HepG2 (cell line): ENCODE measurements around the gene FZD7. TPM values are rescaled to one million over a fixed set of nuclear protein-coding genes. Genes with fewer than 3 reads are reported as not detected.

Source experiments
- ATAC-seq: fragments of 200-7000 bp; cut with Tn5 transposase; 3 replicates; pipeline ENCODE4 v1.9.1; 2020; ENCODE audit warnings: mild to moderate bottlenecking, moderate library complexity
- BruUV-seq: library from RNA; stranded (reverse); fragments of 400-500 nt; replicated peaks from 2 replicates; lab custom pipeline; 2021; lab: Mats Ljungman, UMichigan
- CTCF ChIA-PET: fragments of 300-600 bp; formaldehyde crosslinking; extraction: SDS; loops from one replicate; lab custom pipeline; 2021; ENCODE audit warnings: low total read pairs, inconsistent platforms, low intra/inter-chr PET ratio; lab: Yijun Ruan, JAX
- POLR2A ChIA-PET: fragments of 350-600 bp; sonication (Branson Sonifier 250); formaldehyde crosslinking; loops from one replicate; lab custom pipeline; 2020; ENCODE audit warnings: antibody characterized with exemption, inconsistent platforms; lab: Yijun Ruan, JAX
- DNase-seq: peaks from one replicate; pipeline ENCODE4 v3.0.0-alpha.2; 2015; ENCODE audit warnings: low spot score
- FAIRE-seq: peaks from 3 replicates; lab custom pipeline; 2011; peaks lifted over from hg19 to GRCh38; lab: Jason Lieb, UNC
- H2AFZ ChIP-seq: one replicate; pipeline ENCODE4 v1.6.1; 2011; ENCODE audit warnings: low read length, inconsistent platforms
- H3K27ac ChIP-seq: fragments of 300-600 bp; 3 replicates; pipeline ENCODE4 v1.8.0; 2011; ENCODE audit warnings: mixed run types, mild to moderate bottlenecking, mixed read lengths, low read length, inconsistent platforms; ENCODE audit not compliant: insufficient read depth; ENCODE audit errors: extremely low read length
- H3K27me3 ChIP-seq, 2 experiments: fragments of 200-600 bp in 1 of 2; 2 replicates in 1 of 2; 3 replicates in 1 of 2; pipeline versions ENCODE4 v1.6.0 to v1.8.0; 2011; ENCODE audit warnings: low read length in 2 of 2, mild to moderate bottlenecking in 2 of 2, moderate library complexity in 2 of 2, inconsistent platforms in 1 of 2; ENCODE audit not compliant: insufficient read depth in 2 of 2, control insufficient read depth in 1 of 2
- H3K36me3 ChIP-seq, 2 experiments: fragments of 200-600 bp in 1 of 2; replicated peaks in 1 of 2; 2 replicates in 1 of 2; 3 replicates in 1 of 2; pipeline versions ENCODE4 v1.5.1 to v1.8.0; 2011; ENCODE audit warnings: low read length in 2 of 2, inconsistent platforms in 1 of 2; ENCODE audit not compliant: insufficient read depth in 2 of 2, control insufficient read depth in 1 of 2
- H3K4me1 ChIP-seq: 2 replicates; pipeline ENCODE4 v1.5.1; 2012; ENCODE audit warnings: low read length, inconsistent platforms; ENCODE audit not compliant: insufficient read depth
- H3K4me2 ChIP-seq: 2 replicates; pipeline ENCODE4 v1.6.0; 2011; ENCODE audit warnings: low read depth, low read length, inconsistent platforms
- H3K4me3 ChIP-seq, 3 experiments: fragments of 200-600 bp in 1 of 3; sonication (generic), shearing (Covaris generic) in 1 of 3; replicated peaks in 1 of 3; 2 replicates each; pipeline ENCODE4 v1.5.1; 2011 to 2016; ENCODE audit warnings: low read length in 3 of 3, inconsistent platforms in 2 of 3, low read depth in 2 of 3, mild to moderate bottlenecking in 2 of 3, control low read depth in 1 of 3, mixed read lengths in 1 of 3; ENCODE audit not compliant: insufficient read depth in 1 of 3
- H3K79me2 ChIP-seq: one replicate; pipeline ENCODE4 v1.6.1; 2011; ENCODE audit warnings: low read length, inconsistent platforms; ENCODE audit not compliant: insufficient read depth
- H3K9ac ChIP-seq: 2 replicates; pipeline ENCODE4 v1.6.0; 2011; ENCODE audit warnings: mild to moderate bottlenecking, low read depth, low read length, inconsistent platforms; ENCODE audit not compliant: insufficient read depth
- H3K9me3 ChIP-seq: 2 replicates; pipeline ENCODE4 v1.5.1; 2012; ENCODE audit warnings: mild to moderate bottlenecking, low read length
- H4K20me1 ChIP-seq: 2 replicates; pipeline ENCODE4 v1.6.0; 2011; ENCODE audit warnings: inconsistent platforms, mild to moderate bottlenecking, low read length, moderate library complexity; ENCODE audit not compliant: insufficient read depth
- CBX5 ChIP-seq: sonication (generic); formaldehyde crosslinking; IDR thresholded peaks from 2 replicates; pipeline ENCODE4 v1.4.0; 2020; ENCODE audit warnings: missing genetic modification reagents, borderline replicate concordance
- CTCF ChIP-seq: sonication (generic); formaldehyde crosslinking; IDR thresholded peaks from 2 replicates; pipeline ENCODE4 v1.5.0; 2020; ENCODE audit warnings: mild to moderate bottlenecking, missing genetic modification reagents, moderate library complexity
- SSRP1 ChIP-seq: IDR thresholded peaks from 2 replicates; pipeline ENCODE4 v1.6.1; 2016; ENCODE audit warnings: control low read depth
- STAG1 ChIP-seq: sonication (generic); formaldehyde crosslinking; IDR thresholded peaks from 2 replicates; pipeline ENCODE4 v1.4.0; 2020; ENCODE audit warnings: missing genetic modification reagents
- STAT5B ChIP-seq: sonication (generic); formaldehyde crosslinking; IDR thresholded peaks from 2 replicates; pipeline ENCODE4 v1.4.0; 2020; ENCODE audit warnings: missing genetic modification reagents
- ZFP91 ChIP-seq: sonication (generic); formaldehyde crosslinking; IDR thresholded peaks from 2 replicates; pipeline ENCODE4 v1.9.0; 2022; ENCODE audit warnings: missing genetic modification reagents, mild to moderate bottlenecking, borderline replicate concordance
- ZNF205 ChIP-seq: IDR thresholded peaks from 2 replicates; pipeline ENCODE4 v1.6.1; 2018; ENCODE audit warnings: missing biosample characterization, missing genetic modification reagents
- ZNF557 ChIP-seq: sonication (generic); formaldehyde crosslinking; IDR thresholded peaks from 2 replicates; pipeline ENCODE4 v1.4.0; 2020; ENCODE audit warnings: missing genetic modification reagents
- WGBS: methylation state at CpG from one replicate; pipeline ENCODE4 v1.1.6; 2017; ENCODE audit warnings: low lambda C conversion rate; 5-methylcytosine and 5-hydroxymethylcytosine counted together
- in situ Hi-C: cut with HindIII; loops from 2 replicates; pipeline ENCODE4 v1.10.0; 2017; ENCODE audit warnings: low pct_unique_long_range_greater_than_20kb; ENCODE audit not compliant: extremely low pct_ligation_motif_present
- intact Hi-C: fragments of 100-400 bp; cut with micrococcal nuclease; formaldehyde crosslinking; loops from one replicate; pipeline ENCODE4 v1.10.0; 2022; ENCODE audit not compliant: unreplicated experiment
- polyA plus RNA-seq, 8 experiments: library from polyadenylated mRNA; depleted of rRNA in 3 of 8; stranded (reverse) in 7 of 8; unstranded in 1 of 8; fragments of >200 nt; fragmentation: Illumina TruSeq in 4 of 8; extraction: Trizol in 4 of 8; gene quantifications; 2 replicates each; pipeline versions ENCODE4 v1.2.1 to v1.2.3, GENCODE V29; 2011 to 2016; ENCODE audit warnings: low read depth in 4 of 8, missing spikeins in 1 of 8, mixed read lengths in 1 of 8; ENCODE audit not compliant: insufficient read depth in 1 of 8
- total RNA-seq, 5 experiments: library from RNA; depleted of rRNA; stranded (reverse); fragments of >200 nt; fragmentation: Illumina TruSeq; extraction: Trizol; gene quantifications; 2 replicates each; pipeline ENCODE4 v1.2.3, GENCODE V29; 2016; ENCODE audit warnings: low read depth in 1 of 5

FZD7 gene
- total and polyA plus RNA-seq, 2 of the 13 experiments (the other 11 are each of a cell fraction or from before 2014, with no cell fraction given): 0.13 to 0.38 TPM

- TF ChIP-seq ZNF557 (CRISPR knock-in tag): no peak
- TF ChIP-seq CBX5: no peak
- TF ChIP-seq STAT5B (CRISPR knock-in tag): no peak
- no peak for TF ChIP-seq ZFP91 (CRISPR knock-in tag)
- no peak for TF ChIP-seq SSRP1
These were observed 37.5 kb downstream of the FZD7 start (continued) for GRCh38 chr2:202071107-202071506.

GRCh38 chr2:202072226-202072625 lies 38.6 kb downstream of the FZD7 start:
- no peaks in the 10 kb centered on the region for H4K20me1 ChIP-seq
- H3K27ac ChIP-seq: no peak overlapping the region
- TF ChIP-seq CTCF (CRISPR knock-in tag): peak; percentile 41
- TF ChIP-seq STAG1 (CRISPR knock-in tag): 0 out of 2 replicates have a peak, but pooled peaks have one; percentile 17
- TF ChIP-seq ZNF205 (CRISPR knock-in tag): no peak
- H3K9ac ChIP-seq: no peak overlapping the region
- no TSS peak for BruUV-seq
- H3K36me3 ChIP-seq: no peaks in the 10 kb centered on the region
- in situ Hi-C loops (no loop called here), intact Hi-C loops (no loop called here)
- WGBS: 49% methylated on average over 2 of the region's 2 CpGs
- no peak overlapping the region for H3K4me3 ChIP-seq
- peak; percentile 82 for ATAC-seq
- no peak overlapping the region for H2AFZ ChIP-seq
- peak; percentile 20 for DNase-seq
- CTCF ChIA-PET: no interaction called here
- H3K27me3 ChIP-seq: peaks cover 0 to 3% of the 10 kb centered on the region in 2 experiments; a peak in 2 of 5 replicates
- FAIRE-seq: no peak
- H3K4me1 ChIP-seq: 0 out of 2 replicates have a peak, but pooled peaks cover 6% of the 10 kb centered on the region
- POLR2A ChIA-PET: no interaction called here
- no peaks in the 10 kb centered on the region for H3K79me2 ChIP-seq
- H3K4me2 ChIP-seq: no peak overlapping the region
- no peaks in the 10 kb centered on the region for H3K9me3 ChIP-seq
